ENCODE measurements around the gene CEP164.
"Not testable (repeated sequence)": the region's sequence is repeated elsewhere in the genome, so short reads cannot be mapped to it uniquely, and the experiment has no call there.

CEP164 gene

GRCh38 chr11:117303101-117303500 lies 24.6 kb upstream of the CEP164 start:
- DNase-seq (ENCODE audit: extremely low spot score, insufficient read length, low read depth): no peak
- no peak for FAIRE-seq

GRCh38 chr11:117303646-117304315 lies 23.9 kb upstream of the CEP164 start:
- FAIRE-seq: no peak
- no peak for DNase-seq (ENCODE audit: extremely low spot score, insufficient read length, low read depth)

DNA sequence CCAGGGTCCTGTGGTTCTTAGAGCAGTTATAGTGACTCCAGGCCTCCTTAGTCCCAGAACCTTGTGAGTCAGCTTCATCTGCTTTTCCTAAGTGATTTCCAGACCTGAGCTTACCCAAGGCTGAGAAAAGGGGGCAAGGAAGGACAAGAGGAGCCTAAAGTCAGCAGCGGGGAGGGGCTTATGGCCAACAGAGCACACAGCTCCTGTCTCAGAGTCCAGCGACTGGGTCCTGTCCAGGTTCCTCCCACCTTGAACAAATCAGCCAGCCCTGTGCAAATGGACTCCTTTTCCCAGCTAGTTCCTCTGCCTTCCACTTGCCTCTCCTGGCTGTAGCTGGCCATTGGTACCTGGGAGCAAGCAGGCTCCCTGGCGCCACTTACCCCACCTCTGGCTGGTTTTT lies 22.5 kb upstream of the CEP164 start:
- FAIRE-seq: no peak
- DNase-seq (ENCODE audit: extremely low spot score, insufficient read length, low read depth): no peak

GRCh38 chr11:117309310-117309709 lies 18.3 kb upstream of the CEP164 start:
- no peak for FAIRE-seq
- no peak for DNase-seq (ENCODE audit: extremely low spot score, insufficient read length, low read depth)

- no peak for DNase-seq (ENCODE audit: extremely low spot score, insufficient read length, low read depth)
Observed at GRCh38 chr11:117313091-117313490, 14.6 kb upstream of the CEP164 start.

GRCh38 chr11:117313828-117314768 lies 13.6 kb upstream of the CEP164 start:
- DNase-seq (ENCODE audit: extremely low spot score, insufficient read length, low read depth) (no peak), FAIRE-seq (no peak)

More at GRCh38 chr11:117313091-117313490, 14.6 kb upstream of the CEP164 start:
- no peak for FAIRE-seq

DNA sequence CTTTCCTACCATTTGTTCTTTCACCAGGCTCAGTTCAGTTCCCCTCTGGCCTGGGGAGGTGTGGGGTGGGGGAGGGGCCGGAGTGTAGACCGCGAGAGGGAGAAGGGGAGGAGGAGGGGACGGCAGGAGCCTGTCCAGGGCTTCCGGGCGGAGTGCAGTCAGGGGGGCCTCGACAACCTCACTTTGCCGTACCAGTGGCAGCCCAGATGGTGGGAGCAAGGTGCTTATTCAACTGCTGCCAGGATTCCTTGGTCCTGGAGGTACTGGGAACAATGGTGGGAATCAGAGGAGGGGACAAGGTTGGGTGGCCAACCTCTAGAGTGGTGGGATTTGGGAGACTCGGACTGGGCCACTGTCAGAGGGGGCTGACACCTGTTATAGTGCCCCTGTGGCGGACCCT lies 12.8 kb upstream of the CEP164 start:
- DNase-seq (ENCODE audit: extremely low spot score, insufficient read length, low read depth) (no peak), FAIRE-seq (no peak)

DNA sequence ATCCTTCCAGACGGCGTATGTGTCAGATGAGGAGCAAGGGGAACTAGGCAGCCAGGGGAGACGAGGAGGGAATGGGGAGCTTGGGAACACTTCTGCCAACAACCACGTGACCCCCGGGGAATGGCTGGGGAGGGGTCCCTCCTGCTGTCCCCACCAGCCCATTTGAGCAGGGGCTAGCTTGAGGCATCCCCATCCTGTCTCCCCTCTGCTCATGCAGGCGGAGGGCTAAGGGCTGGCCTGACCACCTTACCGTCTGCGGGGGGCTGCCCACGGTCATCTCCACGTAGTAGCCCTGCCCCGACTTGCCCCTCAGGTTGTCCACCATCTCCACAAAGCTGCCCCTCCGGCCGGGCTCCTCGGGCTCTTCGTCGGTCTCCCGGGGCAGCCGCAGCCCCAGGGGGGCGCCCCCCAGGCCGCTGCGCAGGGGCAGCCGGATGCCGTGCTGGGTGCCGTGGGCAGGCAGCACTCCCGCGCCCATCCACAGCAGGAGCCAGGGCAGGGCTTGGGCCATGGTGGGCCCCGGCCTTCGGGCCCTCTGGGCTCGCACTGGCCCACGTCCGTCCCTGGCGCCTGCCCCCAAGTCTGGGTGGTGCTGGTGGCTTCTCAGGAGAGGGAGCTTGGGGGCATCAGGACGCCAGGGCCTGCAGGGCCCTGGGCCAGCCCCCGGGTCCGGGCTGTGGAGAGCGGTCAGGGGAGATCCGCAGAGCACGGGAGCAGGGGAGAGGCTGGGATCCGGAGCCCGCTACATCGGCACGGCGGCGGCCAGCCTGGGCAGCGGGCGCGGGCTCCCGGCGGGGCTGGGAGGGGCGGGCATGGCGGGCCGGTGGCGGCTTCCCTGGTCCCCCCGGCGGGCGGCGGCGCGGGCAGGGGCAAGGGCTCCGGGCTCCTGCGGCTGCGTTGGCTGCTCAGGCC lies 12.1 kb upstream of the CEP164 start:
- no peak for DNase-seq (ENCODE audit: extremely low spot score, insufficient read length, low read depth)
- no peak for FAIRE-seq

GRCh38 chr11:117316197-117316961 lies 11.3 kb upstream of the CEP164 start, which contains the start of gene BACE1:
TSS of gene BACE1 (minus strand) at chr11:117316256. CDS start at chr11:117315795, 461 bp downstream.
- FAIRE-seq: no peak

DNA sequence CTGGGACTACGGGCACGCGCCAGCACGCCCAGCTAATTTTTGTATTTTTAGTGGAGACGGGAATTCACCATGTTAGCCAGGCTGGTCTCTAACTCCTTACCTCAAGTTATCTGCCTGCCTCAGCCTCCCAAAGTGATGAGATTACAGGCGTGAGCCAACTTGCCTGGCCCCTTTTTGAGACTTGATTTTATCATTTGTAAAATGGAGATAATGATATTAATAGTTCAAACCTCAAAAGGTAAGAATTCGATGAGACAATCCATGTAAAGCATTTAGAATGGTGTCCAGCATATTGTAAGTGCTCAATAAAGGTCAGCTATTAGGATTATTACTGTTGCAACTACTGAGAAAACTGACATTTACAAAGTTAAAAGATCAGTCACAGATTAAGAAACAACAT lies 8.9 kb upstream of the CEP164 start:
- no peak for DNase-seq (ENCODE audit: extremely low spot score, insufficient read length, low read depth)
- FAIRE-seq: no peak

More at GRCh38 chr11:117316197-117316961, 11.3 kb upstream of the CEP164 start, which contains the start of gene BACE1:
- no peak for DNase-seq (ENCODE audit: extremely low spot score, insufficient read length, low read depth)

DNA sequence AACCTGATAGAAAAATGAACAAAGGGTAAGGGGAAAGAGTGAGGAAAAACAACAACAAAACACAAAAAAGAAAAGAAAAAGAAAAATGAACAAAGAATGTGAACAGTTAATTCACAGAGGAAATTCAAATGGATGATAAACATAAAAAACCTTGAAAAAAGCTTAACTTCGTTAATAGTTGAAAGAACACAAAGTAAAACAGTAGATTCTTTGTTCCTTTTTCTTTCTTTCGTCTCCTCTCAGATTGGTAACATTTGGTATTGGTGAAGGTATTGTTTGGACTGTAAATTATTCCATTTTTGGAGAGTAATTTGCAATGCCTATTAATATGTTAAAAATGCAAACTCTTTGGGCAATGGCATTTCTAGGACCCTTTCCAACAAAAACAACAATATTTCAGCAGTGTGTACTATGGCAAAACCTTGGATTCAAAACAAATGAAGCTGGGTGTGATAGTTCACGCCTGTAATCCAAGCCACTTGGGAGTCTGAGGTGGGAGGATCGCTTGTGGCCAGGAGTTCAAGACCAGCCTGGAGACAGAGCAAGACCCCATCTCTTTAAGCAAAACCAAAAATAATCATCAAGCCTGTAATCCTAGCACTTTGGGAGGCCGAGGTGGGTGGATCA lies 8.3 kb upstream of the CEP164 start:
- DNase-seq (ENCODE audit: extremely low spot score, insufficient read length, low read depth): no peak

GRCh38 chr11:117327255-117327566 lies 443 bp upstream of the CEP164 start:
- DNase-seq (ENCODE audit: extremely low spot score, insufficient read length, low read depth); FAIRE-seq: not testable (repeated sequence)

More for the DNA sequence above, 8.3 kb upstream of the CEP164 start:
- FAIRE-seq: no peak

DNA sequence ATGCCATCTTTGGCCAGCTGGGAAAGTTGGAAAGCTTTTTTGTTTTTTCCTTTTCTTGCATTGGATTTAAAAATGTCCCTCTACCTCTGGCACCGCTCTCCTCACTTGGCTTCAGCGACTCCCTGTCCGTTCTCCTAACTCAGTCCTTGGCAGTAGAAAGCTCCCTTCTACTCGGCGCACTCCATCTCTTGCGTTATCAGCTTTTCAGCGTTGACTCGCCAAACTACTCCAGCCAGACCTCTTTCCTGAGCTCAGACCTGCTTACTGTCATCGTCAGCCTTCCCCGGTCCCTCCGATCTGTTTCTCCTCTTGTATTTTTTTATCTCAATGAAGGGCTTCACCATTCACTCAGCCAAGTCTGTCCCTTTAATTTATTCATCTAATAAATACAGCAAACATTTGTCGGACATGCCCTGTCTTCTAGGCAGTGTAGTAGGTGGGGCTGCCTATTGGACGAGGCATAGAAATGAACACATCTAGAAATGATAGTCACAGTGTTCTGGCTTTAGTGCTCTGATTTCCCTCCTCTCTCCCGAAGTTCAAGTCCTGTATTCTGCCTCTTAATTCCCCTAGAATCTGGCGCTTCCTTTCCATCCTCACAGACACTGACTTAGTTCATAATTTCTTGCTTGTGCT lies 839 bp downstream of the CEP164 start:
- no peak for DNase-seq (ENCODE audit: extremely low spot score, insufficient read length, low read depth)
- no peak for FAIRE-seq

DNA sequence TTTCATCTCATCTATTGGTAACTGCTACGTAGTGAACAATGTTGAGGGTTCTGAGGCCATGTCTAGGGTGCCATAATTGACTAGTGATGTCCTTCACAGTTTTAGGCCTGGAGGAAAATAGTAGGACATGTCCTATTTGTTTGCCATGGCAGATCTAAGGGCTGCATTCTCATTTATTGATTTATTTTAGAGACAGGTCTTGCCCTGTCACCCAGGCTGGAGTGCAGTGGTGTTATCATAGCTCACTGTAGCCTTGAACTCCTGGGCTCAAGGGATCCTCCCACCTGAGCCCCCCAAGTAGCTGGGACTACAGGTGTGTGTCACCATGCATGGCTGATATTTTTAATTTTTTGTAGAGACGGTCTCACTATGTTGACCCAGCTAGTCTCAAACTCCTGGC lies 5.2 kb downstream of the CEP164 start:
- FAIRE-seq: no peak
- no peak for DNase-seq (ENCODE audit: extremely low spot score, insufficient read length, low read depth)

GRCh38 chr11:117333917-117334316 lies 6.3 kb downstream of the CEP164 start:
- DNase-seq (ENCODE audit: extremely low spot score, insufficient read length, low read depth): no peak
- FAIRE-seq: no peak

GRCh38 chr11:117334896-117335295 lies 7.2 kb downstream of the CEP164 start:
- no peak for FAIRE-seq
- DNase-seq (ENCODE audit: extremely low spot score, insufficient read length, low read depth): no peak

DNA sequence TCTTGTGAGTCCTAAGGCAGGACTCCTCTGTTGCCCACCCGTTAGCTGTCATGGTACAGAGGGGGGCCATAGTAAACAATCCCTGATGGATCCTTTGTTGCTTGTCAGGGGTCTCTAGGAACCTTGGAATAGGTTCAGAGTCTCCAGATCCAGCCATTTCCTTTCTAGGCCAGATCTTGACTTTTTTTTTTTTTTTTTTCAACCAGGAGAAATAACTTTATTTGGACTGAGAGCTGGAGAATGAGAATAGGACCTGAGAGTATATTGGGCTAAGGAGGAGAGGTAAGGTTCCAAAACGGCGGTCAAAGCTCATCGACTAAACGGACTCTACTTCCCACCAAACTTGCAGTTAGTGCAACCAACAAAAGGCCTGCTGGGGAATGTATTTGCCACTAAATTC lies 7.7 kb downstream of the CEP164 start:
- DNase-seq (ENCODE audit: extremely low spot score, insufficient read length, low read depth) (no peak), FAIRE-seq (no peak)

GRCh38 chr11:117337076-117337475 lies 9.4 kb downstream of the CEP164 start:
- DNase-seq (ENCODE audit: extremely low spot score, insufficient read length, low read depth) (no peak), FAIRE-seq (no peak)

DNA sequence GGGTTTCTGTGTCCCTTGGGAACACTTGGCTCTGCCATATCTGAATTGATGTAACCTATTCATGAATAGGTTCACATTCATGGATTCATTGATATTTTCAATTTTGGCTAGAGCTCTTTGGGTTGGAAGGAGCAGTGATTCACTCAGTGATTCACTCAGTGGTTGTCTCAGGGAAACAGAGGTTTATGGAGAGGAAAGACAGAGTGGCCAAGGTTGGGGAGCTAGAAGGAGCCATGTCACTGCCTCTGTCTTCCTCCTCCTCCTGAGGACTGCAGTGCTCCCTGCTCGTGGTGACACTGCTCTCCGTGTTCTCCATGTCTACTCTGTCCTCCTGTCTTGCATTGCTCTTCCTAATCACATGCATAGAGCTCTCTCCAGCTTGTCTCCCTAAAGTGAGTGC lies 17.4 kb downstream of the CEP164 start:
- DNase-seq (ENCODE audit: extremely low spot score, insufficient read length, low read depth): no peak
- FAIRE-seq: no peak
